ENCODE measurements around the gene IFNAR1. TPM values are rescaled to one million over a fixed set of nuclear protein-coding genes. Genes with fewer than 3 reads are reported as not detected.

IFNAR1 gene
- total RNA-seq, 1 experiment from 2014 or later = 20.4 TPM

- Mint-ChIP-seq H3K4me1 (ENCODE audit: low read depth, unreplicated experiment) (peaks cover 10% of the 10 kb centered on the region), H3K27me3 (ENCODE audit: insufficient read depth, unreplicated experiment) (no peaks in the 10 kb centered on the region), H3K9me3 (ENCODE audit: unreplicated experiment) (no peaks in the 10 kb centered on the region), H3K27ac (ENCODE audit: unreplicated experiment) (no peak overlapping the region), H3K36me3 (ENCODE audit: insufficient read depth, unreplicated experiment) (no peaks in the 10 kb centered on the region), H3K4me3 (ENCODE audit: unreplicated experiment) (no peak overlapping the region)
- CTCF ChIA-PET = interaction anchor here (1.2 kb wide), 1 partner anchor 177 kb away, joined by 3 read pairs; no protein-coding TSS in a partner anchor
- POLR2A ChIA-PET = no interaction called here
- Histone ChIP-seq H3K36me3 (ENCODE audit: control insufficient read depth, insufficient read depth, low read length) (no peaks in the 10 kb centered on the region), H3K4me1 (peaks cover 3% of the 10 kb centered on the region; the same call in 1 of the 2 replicates), H3K4me3 (ENCODE audit: low read depth, low read length) (no peak overlapping the region), H3K27me3 (replicated peaks; ENCODE audit: control insufficient read depth, insufficient read depth, low read length) (no peaks in the 10 kb centered on the region), H3K9me3 (no peaks in the 10 kb centered on the region)
- intact Hi-C loops (cut with micrococcal nuclease; ENCODE audit: unreplicated experiment) = no loop called here
- no TSS peak for BruUV-seq (replicated peaks)
- DNase-seq = peak in 1 of 2 experiments; percentile 37
- TF ChIP-seq CTCF (IDR thresholded peaks at IDR 0.05; ENCODE audit: insufficient read depth in 1 of 2, low read depth in 1 of 2, low read length in 1 of 2, severe bottlenecking in 1 of 2, unreplicated experiment in 1 of 2) = no peak
These were observed 22.0 kb upstream of the IFNAR1 start for GRCh38 chr21:33302796-33303195.

GRCh38 chr21:33305344-33305671 is 19.5 kb upstream of the IFNAR1 start:
- intact Hi-C loops (cut with micrococcal nuclease; ENCODE audit: unreplicated experiment) = no loop called here
- Mint-ChIP-seq H3K9me3 (ENCODE audit: unreplicated experiment) (no peaks in the 10 kb centered on the region), H3K27me3 (ENCODE audit: insufficient read depth, unreplicated experiment) (no peaks in the 10 kb centered on the region), H3K4me1 (ENCODE audit: low read depth, unreplicated experiment) (no peaks in the 10 kb centered on the region), H3K4me3 (ENCODE audit: unreplicated experiment) (no peak overlapping the region), H3K36me3 (ENCODE audit: insufficient read depth, unreplicated experiment) (no peaks in the 10 kb centered on the region), H3K27ac (ENCODE audit: unreplicated experiment) (no peak overlapping the region)
- no TSS peak for BruUV-seq (replicated peaks)
- H3K4me3 ChIP-seq (ENCODE audit: low read depth, low read length) = no peak overlapping the region
- no peaks in the 10 kb centered on the region for H3K36me3 ChIP-seq (ENCODE audit: control insufficient read depth, insufficient read depth, low read length)
- ChIA-PET CTCF (no interaction called here), POLR2A (no interaction called here)
- no peaks in the 10 kb centered on the region for H3K4me1 ChIP-seq
- no peak for TF ChIP-seq CTCF (IDR thresholded peaks at IDR 0.05; ENCODE audit: insufficient read depth in 1 of 2, low read depth in 1 of 2, low read length in 1 of 2, severe bottlenecking in 1 of 2, unreplicated experiment in 1 of 2)
- no peak for DNase-seq
- H3K9me3 ChIP-seq = no peaks in the 10 kb centered on the region
- H3K27me3 ChIP-seq (replicated peaks; ENCODE audit: control insufficient read depth, insufficient read depth, low read length) = no peaks in the 10 kb centered on the region

- no peak for TF ChIP-seq CTCF (IDR thresholded peaks at IDR 0.05; ENCODE audit: insufficient read depth in 1 of 2, low read depth in 1 of 2, low read length in 1 of 2, severe bottlenecking in 1 of 2, unreplicated experiment in 1 of 2)
- no peak for DNase-seq
- no peak overlapping the region for H3K4me3 ChIP-seq (ENCODE audit: low read depth, low read length)
- Mint-ChIP-seq H3K4me3 (ENCODE audit: unreplicated experiment) (no peak overlapping the region), H3K36me3 (ENCODE audit: insufficient read depth, unreplicated experiment) (no peaks in the 10 kb centered on the region), H3K9me3 (ENCODE audit: unreplicated experiment) (no peaks in the 10 kb centered on the region), H3K27ac (ENCODE audit: unreplicated experiment) (no peak overlapping the region), H3K27me3 (ENCODE audit: insufficient read depth, unreplicated experiment) (no peaks in the 10 kb centered on the region), H3K4me1 (ENCODE audit: low read depth, unreplicated experiment) (no peaks in the 10 kb centered on the region)
- BruUV-seq (replicated peaks) = no TSS peak
- ChIA-PET POLR2A (no interaction called here), CTCF (no interaction called here)
- H3K27me3 ChIP-seq (replicated peaks; ENCODE audit: control insufficient read depth, insufficient read depth, low read length) = no peaks in the 10 kb centered on the region
- no peaks in the 10 kb centered on the region for H3K9me3 ChIP-seq
- no peaks in the 10 kb centered on the region for H3K4me1 ChIP-seq
- H3K36me3 ChIP-seq (ENCODE audit: control insufficient read depth, insufficient read depth, low read length) = no peaks in the 10 kb centered on the region
- intact Hi-C loops (cut with micrococcal nuclease; ENCODE audit: unreplicated experiment) = no loop called here
These were observed 18.8 kb upstream of the IFNAR1 start for GRCh38 chr21:33305938-33306337.
